Memory B cell (primary cell): ENCODE data around the gene ERBB4.

Source experiments
- ATAC-seq: fragments of 150-1000 bp; cut with Tn5 transposase; 2 replicates; pipeline ENCODE4 v1.10.0; 2021; ENCODE audit warnings: low read depth, mild to moderate bottlenecking, moderate library complexity
- DNase-seq, 2 donors: peaks; one replicate each; pipeline ENCODE4 v3.0.0; 2022; ENCODE audit warnings: low spot score in 2 of 2
- H3K27ac Mint-ChIP-seq: one replicate; pipeline ENCODE4 v1.8.0; 2022; ENCODE audit warnings: mild to moderate bottlenecking, moderate library complexity, mixed read lengths
- H3K27me3 Mint-ChIP-seq: one replicate; pipeline ENCODE4 v1.8.0; 2022; ENCODE audit warnings: mixed read lengths
- H3K36me3 Mint-ChIP-seq: one replicate; pipeline ENCODE4 v1.8.0; 2022; ENCODE audit warnings: mild to moderate bottlenecking, mixed read lengths
- H3K4me1 Mint-ChIP-seq: one replicate; pipeline ENCODE4 v1.8.0; 2022; ENCODE audit warnings: mixed read lengths
- H3K4me3 Mint-ChIP-seq: one replicate; pipeline ENCODE4 v1.8.0; 2022; ENCODE audit warnings: mild to moderate bottlenecking, moderate library complexity, mixed read lengths
- H3K9me3 Mint-ChIP-seq: one replicate; pipeline ENCODE4 v1.8.0; 2022; ENCODE audit warnings: mixed read lengths

ERBB4 gene

DNA sequence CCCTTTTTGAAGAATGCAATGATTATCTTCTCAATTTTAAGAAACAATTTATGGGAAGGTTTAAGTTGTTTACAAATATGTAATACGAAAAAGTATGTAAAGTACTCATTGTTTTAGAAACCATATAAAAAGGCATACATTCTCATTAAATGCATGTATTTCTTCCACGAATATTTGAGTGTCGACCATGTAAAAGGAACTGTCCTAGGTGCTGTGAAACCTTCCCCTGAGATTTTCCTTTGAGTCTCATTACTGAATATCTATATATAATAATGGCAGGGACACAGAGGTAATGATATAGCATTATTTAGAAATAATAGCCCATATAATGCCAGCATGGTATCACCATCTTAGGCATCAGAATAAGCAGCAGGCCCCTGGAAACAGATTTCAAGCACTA, 239.3 kb downstream of the ERBB4 start:
- H3K4me1 Mint-ChIP-seq = no peaks in the 10 kb centered on the region
- no peak overlapping the region for H3K4me3 Mint-ChIP-seq
- H3K27me3 Mint-ChIP-seq = no peaks in the 10 kb centered on the region
- no peaks in the 10 kb centered on the region for H3K36me3 Mint-ChIP-seq
- ATAC-seq (no peak), DNase-seq (no peak)
- H3K27ac Mint-ChIP-seq = no peak overlapping the region
- no peaks in the 10 kb centered on the region for H3K9me3 Mint-ChIP-seq

DNA sequence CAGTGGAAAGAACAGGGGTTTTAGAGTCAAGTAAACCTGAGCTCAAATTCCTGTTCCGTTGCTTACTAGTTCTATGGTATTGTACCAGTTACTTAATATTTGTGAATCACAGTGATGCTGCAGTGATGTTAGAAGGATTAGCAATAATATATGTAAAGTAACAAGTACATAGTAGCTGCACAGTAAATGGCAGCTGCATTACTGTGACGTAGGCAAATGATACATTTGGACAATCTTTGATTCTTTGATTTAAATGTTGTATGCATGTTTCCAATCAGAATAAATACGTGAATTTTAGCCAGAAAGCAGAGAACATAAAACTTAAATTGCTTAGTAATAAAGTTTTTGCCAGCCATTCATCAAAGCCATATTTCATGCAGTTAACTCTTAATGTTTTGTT, 243.0 kb downstream of the ERBB4 start:
- Mint-ChIP-seq H3K4me3 (no peak overlapping the region), H3K9me3 (no peaks in the 10 kb centered on the region), H3K27me3 (no peaks in the 10 kb centered on the region), H3K27ac (no peak overlapping the region), H3K4me1 (no peaks in the 10 kb centered on the region), H3K36me3 (no peaks in the 10 kb centered on the region)
- DNase-seq (no peak), ATAC-seq (no peak)

DNA sequence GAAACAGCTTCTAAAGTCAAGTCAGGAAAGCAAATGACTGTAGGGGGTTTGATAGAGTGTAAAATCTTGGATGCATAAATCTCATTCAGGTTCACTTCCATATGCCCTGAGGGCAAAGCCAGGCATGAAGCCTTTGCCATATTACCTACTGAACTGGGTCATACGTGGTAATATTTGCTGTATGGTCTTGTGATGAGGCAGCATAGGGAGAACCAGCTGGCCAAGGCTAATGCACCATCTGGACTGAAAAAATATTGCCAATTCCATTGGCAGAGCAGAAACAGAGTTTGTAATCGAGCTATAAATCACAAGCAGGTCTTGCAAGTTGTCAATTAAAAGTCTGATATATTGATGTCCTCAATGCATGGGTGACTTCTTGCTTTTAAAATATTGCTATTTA, 243.8 kb downstream of the ERBB4 start:
- no peak overlapping the region for H3K4me3 Mint-ChIP-seq

DNA sequence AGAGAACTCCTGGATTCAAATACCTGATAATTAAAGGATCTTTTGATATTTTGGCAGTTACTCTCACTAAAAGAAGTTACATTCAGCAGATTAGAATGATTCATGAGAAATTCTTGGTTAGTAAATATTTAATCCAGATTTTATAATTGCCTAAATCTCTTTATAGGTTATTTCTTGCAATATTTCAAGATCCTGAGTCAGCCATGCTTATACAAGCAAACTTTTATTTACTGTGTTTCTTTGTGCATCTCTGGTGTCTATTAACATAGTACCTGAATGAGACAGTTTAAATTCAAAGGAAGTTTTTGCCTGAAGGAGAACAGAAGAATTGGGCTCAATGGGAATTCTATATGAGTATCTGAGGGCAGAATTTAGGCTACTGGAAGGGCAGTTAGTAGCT, 249.3 kb downstream of the ERBB4 start:
- Mint-ChIP-seq H3K4me1 (no peaks in the 10 kb centered on the region), H3K4me3 (no peak overlapping the region), H3K36me3 (no peaks in the 10 kb centered on the region), H3K9me3 (no peaks in the 10 kb centered on the region), H3K27me3 (no peaks in the 10 kb centered on the region), H3K27ac (no peak overlapping the region)
- DNase-seq = no peak
- no peak for ATAC-seq

More for the DNA sequence above, 243.8 kb downstream of the ERBB4 start:
- Mint-ChIP-seq H3K9me3 (no peaks in the 10 kb centered on the region), H3K4me1 (no peaks in the 10 kb centered on the region), H3K36me3 (no peaks in the 10 kb centered on the region), H3K27ac (no peak overlapping the region), H3K27me3 (no peaks in the 10 kb centered on the region)
- ATAC-seq = no peak
- DNase-seq = no peak

GRCh38 chr2:212288308-212288707, 250.3 kb downstream of the ERBB4 start:
- Mint-ChIP-seq H3K36me3 (no peaks in the 10 kb centered on the region), H3K4me1 (no peaks in the 10 kb centered on the region), H3K4me3 (no peak overlapping the region), H3K27ac (no peak overlapping the region), H3K27me3 (no peaks in the 10 kb centered on the region), H3K9me3 (no peaks in the 10 kb centered on the region)
- DNase-seq (no peak), ATAC-seq (no peak)

- no peak overlapping the region for H3K4me3 Mint-ChIP-seq
- H3K9me3 Mint-ChIP-seq = no peaks in the 10 kb centered on the region
- no peaks in the 10 kb centered on the region for H3K36me3 Mint-ChIP-seq
- H3K4me1 Mint-ChIP-seq = no peaks in the 10 kb centered on the region
- ATAC-seq = no peak
- no peak for DNase-seq
- no peak overlapping the region for H3K27ac Mint-ChIP-seq
- H3K27me3 Mint-ChIP-seq = no peaks in the 10 kb centered on the region
These were observed 254.4 kb downstream of the ERBB4 start for GRCh38 chr2:212284166-212284565.

- Mint-ChIP-seq H3K9me3 (no peaks in the 10 kb centered on the region), H3K27me3 (no peaks in the 10 kb centered on the region), H3K36me3 (no peaks in the 10 kb centered on the region), H3K27ac (no peak overlapping the region), H3K4me1 (no peaks in the 10 kb centered on the region), H3K4me3 (no peak overlapping the region)
- DNase-seq = no peak
- no peak for ATAC-seq
These were observed 255.8 kb downstream of the ERBB4 start for GRCh38 chr2:212282671-212283261.

DNA sequence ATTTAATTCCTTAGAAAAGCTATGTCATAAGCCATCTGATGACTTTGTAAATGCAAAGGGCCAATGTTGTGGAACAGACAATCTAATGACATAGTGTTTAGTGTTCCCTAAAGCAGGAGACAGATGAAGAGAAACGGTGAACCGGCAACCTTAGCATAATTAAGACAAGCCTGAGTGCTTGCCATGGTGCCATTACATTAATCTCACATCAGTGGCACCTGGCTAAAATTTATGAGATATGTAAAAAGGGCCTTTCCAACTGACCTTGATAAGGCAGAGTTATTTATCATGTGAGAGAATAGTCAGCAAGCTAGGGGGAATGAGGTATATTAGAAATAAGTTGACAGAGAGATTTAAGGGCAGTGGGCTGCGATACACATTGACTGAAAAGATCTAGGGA, 261.8 kb downstream of the ERBB4 start:
- Mint-ChIP-seq H3K27me3 (no peaks in the 10 kb centered on the region), H3K9me3 (no peaks in the 10 kb centered on the region), H3K27ac (no peak overlapping the region), H3K4me3 (no peak overlapping the region), H3K36me3 (no peaks in the 10 kb centered on the region), H3K4me1 (no peaks in the 10 kb centered on the region)
- no peak for DNase-seq
- no peak for ATAC-seq

- no peak for DNase-seq
- no peak overlapping the region for H3K4me3 Mint-ChIP-seq
- H3K36me3 Mint-ChIP-seq = no peaks in the 10 kb centered on the region
- H3K27ac Mint-ChIP-seq = no peak overlapping the region
- no peaks in the 10 kb centered on the region for H3K27me3 Mint-ChIP-seq
- no peaks in the 10 kb centered on the region for H3K9me3 Mint-ChIP-seq
- ATAC-seq = no peak
- H3K4me1 Mint-ChIP-seq = no peaks in the 10 kb centered on the region
These were observed 264.4 kb downstream of the ERBB4 start for GRCh38 chr2:212274215-212274614.

DNA sequence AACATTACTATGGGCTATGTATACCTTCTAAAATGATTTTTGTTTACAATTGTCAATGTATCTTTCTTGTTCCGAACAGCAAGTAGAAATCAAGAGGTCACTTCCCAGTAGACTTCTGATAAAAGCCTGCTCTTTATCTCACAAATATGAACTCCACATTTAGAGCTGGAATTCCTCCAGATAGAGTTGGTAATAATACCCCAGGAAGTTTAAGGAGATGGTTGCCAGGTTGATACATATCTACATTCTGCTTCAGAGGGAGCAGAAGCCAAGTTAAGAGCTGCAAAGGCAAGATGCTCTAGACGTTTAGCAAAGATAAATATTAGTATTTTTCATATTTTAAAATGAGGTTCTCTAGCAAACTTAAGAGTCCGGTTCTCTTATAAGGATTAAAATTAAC, 267.0 kb downstream of the ERBB4 start:
- Mint-ChIP-seq H3K9me3 (no peaks in the 10 kb centered on the region), H3K4me3 (no peak overlapping the region), H3K4me1 (no peaks in the 10 kb centered on the region), H3K27ac (no peak overlapping the region), H3K27me3 (no peaks in the 10 kb centered on the region), H3K36me3 (no peaks in the 10 kb centered on the region)
- DNase-seq (no peak), ATAC-seq (no peak)

- Mint-ChIP-seq H3K27me3 (no peaks in the 10 kb centered on the region), H3K36me3 (no peaks in the 10 kb centered on the region), H3K9me3 (no peaks in the 10 kb centered on the region), H3K27ac (no peak overlapping the region), H3K4me3 (no peak overlapping the region), H3K4me1 (no peaks in the 10 kb centered on the region)
- ATAC-seq (no peak), DNase-seq (no peak)
These were observed 269.6 kb downstream of the ERBB4 start for GRCh38 chr2:212269005-212269404.

- no peaks in the 10 kb centered on the region for H3K9me3 Mint-ChIP-seq
- H3K36me3 Mint-ChIP-seq = no peaks in the 10 kb centered on the region
- H3K27ac Mint-ChIP-seq = no peak overlapping the region
- H3K27me3 Mint-ChIP-seq = no peaks in the 10 kb centered on the region
- H3K4me3 Mint-ChIP-seq = no peak overlapping the region
- no peaks in the 10 kb centered on the region for H3K4me1 Mint-ChIP-seq
- ATAC-seq = no peak
- DNase-seq = no peak
These were observed 272.3 kb downstream of the ERBB4 start for GRCh38 chr2:212266297-212266696.

DNA sequence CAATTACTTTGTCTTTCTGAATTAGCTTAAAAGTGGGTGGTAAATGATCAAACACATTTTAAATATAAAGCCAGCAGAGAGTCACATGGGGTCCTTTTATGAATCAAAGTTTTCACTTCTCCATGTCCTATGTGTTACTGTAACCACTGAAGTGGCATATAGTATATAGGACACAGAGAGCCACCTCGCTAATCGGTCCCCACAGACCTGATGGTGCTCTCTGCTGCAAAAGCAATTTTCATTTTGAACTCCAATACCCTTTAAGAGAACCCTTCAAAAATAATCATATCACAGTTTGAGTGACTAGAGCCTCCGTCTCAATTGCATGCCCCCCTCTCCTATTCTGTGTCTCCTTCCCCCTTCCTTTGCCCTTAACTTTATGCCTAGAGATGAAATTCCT, 272.8 kb downstream of the ERBB4 start:
- H3K4me3 Mint-ChIP-seq = no peak overlapping the region
- no peak for ATAC-seq
- no peaks in the 10 kb centered on the region for H3K27me3 Mint-ChIP-seq
- no peaks in the 10 kb centered on the region for H3K4me1 Mint-ChIP-seq
- no peaks in the 10 kb centered on the region for H3K9me3 Mint-ChIP-seq
- H3K36me3 Mint-ChIP-seq = no peaks in the 10 kb centered on the region
- no peak for DNase-seq
- H3K27ac Mint-ChIP-seq = no peak overlapping the region

DNA sequence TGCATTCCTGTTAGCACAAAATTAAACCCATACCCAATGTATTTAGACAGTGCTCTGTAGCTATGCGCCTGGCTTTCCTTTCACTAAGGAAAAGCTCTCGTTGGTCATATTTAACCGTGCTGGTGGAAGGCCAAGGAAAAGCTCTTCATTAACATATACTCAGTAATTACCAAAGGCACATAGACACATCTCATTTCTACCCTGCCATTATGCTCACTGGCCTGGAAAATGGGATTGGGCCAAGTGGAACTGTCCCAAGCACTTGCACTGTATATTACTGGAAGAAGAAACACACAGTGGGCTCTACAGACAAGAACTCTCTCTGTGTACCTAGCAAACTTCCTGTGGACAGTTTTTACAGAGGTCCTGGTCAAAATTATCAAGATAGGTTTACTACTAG, 274.4 kb downstream of the ERBB4 start:
- no peaks in the 10 kb centered on the region for H3K36me3 Mint-ChIP-seq
- H3K9me3 Mint-ChIP-seq = no peaks in the 10 kb centered on the region
- ATAC-seq (no peak), DNase-seq (no peak)
- H3K27me3 Mint-ChIP-seq = no peaks in the 10 kb centered on the region
- no peak overlapping the region for H3K27ac Mint-ChIP-seq
- H3K4me3 Mint-ChIP-seq = no peak overlapping the region
- H3K4me1 Mint-ChIP-seq = no peaks in the 10 kb centered on the region

GRCh38 chr2:212259226-212259625, 279.4 kb downstream of the ERBB4 start:
- no peak for DNase-seq
- no peak overlapping the region for H3K27ac Mint-ChIP-seq
- H3K4me3 Mint-ChIP-seq = no peak overlapping the region
- no peaks in the 10 kb centered on the region for H3K27me3 Mint-ChIP-seq
- H3K36me3 Mint-ChIP-seq = no peaks in the 10 kb centered on the region
- H3K4me1 Mint-ChIP-seq = no peaks in the 10 kb centered on the region
- ATAC-seq = no peak
- H3K9me3 Mint-ChIP-seq = no peaks in the 10 kb centered on the region
